BJ (cell line): Measurements from ENCODE around the gene GUCY1A2. TPM values are rescaled to one million over a fixed set of nuclear protein-coding genes. Genes with fewer than 3 reads are reported as not detected.

Experiments
- CTCF ChIA-PET: fragments of 350-600 bp; formaldehyde crosslinking; extraction: SDS; loops from one replicate; lab custom pipeline; 2021; ENCODE audit warnings: antibody characterized with exemption, inconsistent platforms; lab: Yijun Ruan, JAX
- POLR2A ChIA-PET: fragments of 300-600 bp; sonication (Branson Sonifier 250); formaldehyde crosslinking; extraction: SDS; loops from one replicate; lab custom pipeline; 2021; ENCODE audit warnings: antibody characterized with exemption; lab: Charles Lee
- DNase-seq: peaks from one replicate; pipeline ENCODE4 v3.0.0-alpha.2; 2011; ENCODE audit warnings: low read depth
- H3K27me3 ChIP-seq: 2 replicates; pipeline ENCODE4 v1.6.0; 2011; ENCODE audit warnings: low read length; ENCODE audit not compliant: control insufficient read depth, insufficient read depth
- H3K36me3 ChIP-seq: 2 replicates; pipeline ENCODE4 v1.5.1; 2011; ENCODE audit warnings: low read length; ENCODE audit not compliant: control insufficient read depth, insufficient read depth
- H3K4me3 ChIP-seq: 2 replicates; pipeline ENCODE4 v1.5.1; 2011; ENCODE audit warnings: low read depth, mild to moderate bottlenecking, control low read depth, low read length
- polyA plus RNA-seq: library from polyadenylated mRNA; depleted of rRNA; stranded (reverse); fragments of >200 nt; gene quantifications from 2 replicates; pipeline ENCODE4 v1.2.3, GENCODE V29; 2011
- TF ChIP-seq, protein P1 (sequence below): IDR thresholded peaks from 2 replicates; pipeline ENCODE4 v1.5.1; 2011; ENCODE audit warnings: low read depth, mild to moderate bottlenecking, control low read depth, inconsistent platforms, low read length, moderate library complexity; ENCODE audit not compliant: insufficient read depth

GUCY1A2 gene
- polyA plus RNA-seq, 1 experiment, result 0.53 TPM

DNA sequence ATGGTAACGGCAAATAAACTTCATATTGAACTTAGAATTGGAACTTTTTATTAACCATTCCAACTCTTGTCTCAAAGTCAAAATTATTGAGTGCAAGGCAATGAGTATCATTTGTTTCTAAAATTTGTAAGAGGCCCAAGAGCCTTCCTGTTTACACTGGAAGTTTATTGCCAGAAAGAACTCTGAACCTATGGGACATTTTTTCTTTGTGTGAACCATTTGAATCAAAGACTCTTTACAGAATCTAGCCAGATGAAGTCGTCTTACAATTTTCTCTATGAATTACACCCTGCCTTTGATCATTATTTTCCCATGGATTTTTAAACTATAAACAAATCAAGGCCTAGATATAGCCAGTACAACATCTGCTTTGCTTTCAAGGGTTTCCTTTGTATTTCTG is 2.3 kb upstream of the GUCY1A2 start:
- ChIA-PET CTCF (no interaction called here), POLR2A (no interaction called here)
- H3K27me3 ChIP-seq, result peaks cover 6% of the 10 kb centered on the region
- TF ChIP-seq, protein P1, sequence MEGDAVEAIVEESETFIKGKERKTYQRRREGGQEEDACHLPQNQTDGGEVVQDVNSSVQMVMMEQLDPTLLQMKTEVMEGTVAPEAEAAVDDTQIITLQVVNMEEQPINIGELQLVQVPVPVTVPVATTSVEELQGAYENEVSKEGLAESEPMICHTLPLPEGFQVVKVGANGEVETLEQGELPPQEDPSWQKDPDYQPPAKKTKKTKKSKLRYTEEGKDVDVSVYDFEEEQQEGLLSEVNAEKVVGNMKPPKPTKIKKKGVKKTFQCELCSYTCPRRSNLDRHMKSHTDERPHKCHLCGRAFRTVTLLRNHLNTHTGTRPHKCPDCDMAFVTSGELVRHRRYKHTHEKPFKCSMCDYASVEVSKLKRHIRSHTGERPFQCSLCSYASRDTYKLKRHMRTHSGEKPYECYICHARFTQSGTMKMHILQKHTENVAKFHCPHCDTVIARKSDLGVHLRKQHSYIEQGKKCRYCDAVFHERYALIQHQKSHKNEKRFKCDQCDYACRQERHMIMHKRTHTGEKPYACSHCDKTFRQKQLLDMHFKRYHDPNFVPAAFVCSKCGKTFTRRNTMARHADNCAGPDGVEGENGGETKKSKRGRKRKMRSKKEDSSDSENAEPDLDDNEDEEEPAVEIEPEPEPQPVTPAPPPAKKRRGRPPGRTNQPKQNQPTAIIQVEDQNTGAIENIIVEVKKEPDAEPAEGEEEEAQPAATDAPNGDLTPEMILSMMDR, result no peak
- H3K4me3 ChIP-seq, result no peak overlapping the region
- no peak for DNase-seq
- H3K36me3 ChIP-seq, result no peaks in the 10 kb centered on the region

DNA sequence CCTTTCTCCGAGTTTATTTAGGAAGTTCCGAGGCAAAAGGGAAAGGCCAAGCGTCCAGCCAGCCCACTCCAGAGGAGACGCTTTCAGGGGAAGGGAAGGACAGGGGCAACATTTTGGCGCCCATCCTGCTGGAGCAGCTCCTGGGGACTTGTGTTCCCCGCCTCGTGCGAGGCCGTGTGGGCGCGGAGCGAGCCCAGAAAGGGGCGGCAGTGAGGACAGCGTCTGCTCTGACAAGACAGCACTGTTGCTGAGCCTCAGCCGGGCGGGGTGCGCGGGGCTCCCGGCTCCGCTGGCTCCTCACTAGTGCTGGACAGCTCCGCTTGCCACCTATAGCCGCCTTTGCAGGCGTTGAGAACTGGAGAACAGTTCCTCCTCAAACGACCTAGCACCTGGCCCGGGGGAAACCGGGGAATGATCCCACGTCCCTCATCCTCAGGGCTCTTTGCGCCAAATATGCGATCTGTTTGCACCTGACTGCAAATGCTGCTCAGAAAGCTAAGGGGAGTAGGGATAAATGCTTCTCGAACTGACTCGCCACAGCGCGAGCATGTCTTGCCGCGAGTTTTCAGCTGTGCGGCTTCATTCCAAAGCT is 722 bp upstream of the GUCY1A2 start:
- ChIA-PET POLR2A (no interaction called here), CTCF (interaction anchor here (0.7 to 1.4 kb wide), 5 partner anchors 19 to 302 kb away, joined by 3 to 6 read pairs (median 4); no protein-coding TSS in a partner anchor)
- DNase-seq, result no peak
- TF ChIP-seq, protein P1, result no peak
- Histone ChIP-seq H3K36me3 (no peaks in the 10 kb centered on the region), H3K4me3 (peak overlapping the region; percentile 46), H3K27me3 (peaks cover 6% of the 10 kb centered on the region)

DNA sequence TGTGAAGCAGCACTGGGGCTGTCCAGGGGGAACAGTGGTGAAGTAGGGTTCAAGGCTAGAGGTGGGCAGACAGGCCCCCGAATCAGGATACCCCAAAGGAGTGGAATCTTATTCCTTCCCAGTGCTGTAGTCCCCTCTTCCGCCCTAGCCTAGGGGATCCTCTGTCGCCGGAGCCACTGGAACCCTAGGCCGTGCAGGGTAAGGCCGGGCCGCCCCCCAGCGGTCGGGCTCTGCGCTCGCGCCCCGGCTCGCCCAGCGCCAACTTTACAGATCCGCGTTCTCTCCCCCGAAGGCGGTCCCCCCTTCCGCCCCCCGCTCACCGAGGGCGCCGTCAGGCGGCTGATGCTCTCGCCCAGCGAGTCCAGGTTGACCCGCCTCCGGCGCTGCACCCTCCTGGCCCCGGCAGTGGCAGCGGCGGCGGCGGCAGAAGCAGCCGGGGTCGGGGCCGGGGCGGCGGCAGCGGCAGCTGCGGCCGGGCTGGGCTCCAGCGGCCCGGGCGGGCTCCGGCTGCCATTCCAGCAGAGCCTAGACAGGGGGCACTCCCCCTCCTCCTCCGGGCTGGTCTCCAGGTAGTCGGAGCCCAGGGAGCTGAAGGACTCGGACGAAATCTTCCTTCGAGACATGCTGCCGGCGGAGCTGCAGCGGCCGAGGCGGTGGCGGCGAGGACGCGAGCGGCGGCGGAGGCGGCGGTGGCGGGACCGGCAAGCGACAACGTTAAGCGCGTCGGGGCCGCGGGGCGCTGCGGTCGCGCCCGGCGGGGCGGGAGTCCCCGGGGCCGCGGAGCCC is 650 bp downstream of the GUCY1A2 start:
- DNase-seq, result no peak
- H3K36me3 ChIP-seq, result no peaks in the 10 kb centered on the region
- peaks cover 6% of the 10 kb centered on the region for H3K27me3 ChIP-seq
- CTCF ChIA-PET, result interaction anchor here (0.6 to 1.9 kb wide), 15 partner anchors 10 to 710 kb away, joined by 3 to 7 read pairs (median 3); no protein-coding TSS in a partner anchor
- POLR2A ChIA-PET, result no interaction called here
- peak overlapping the region; percentile 46 for H3K4me3 ChIP-seq
- TF ChIP-seq, protein P1, result peak; percentile 67

DNA sequence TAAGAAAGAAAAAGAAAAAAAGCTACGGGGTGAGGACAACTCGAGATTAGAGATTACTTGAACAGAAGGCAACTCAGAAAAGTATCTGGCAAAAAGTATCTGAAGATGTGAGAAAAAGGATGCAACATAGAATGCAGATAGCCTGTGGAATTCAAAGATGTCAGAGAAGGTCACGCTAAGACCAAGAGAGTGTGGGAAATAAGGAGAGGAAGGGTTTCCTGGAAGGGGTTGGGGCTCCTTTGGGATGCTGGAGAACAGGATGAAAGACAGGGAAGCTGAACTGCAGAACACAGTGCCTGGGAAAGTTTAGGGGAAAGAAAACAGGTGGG is 1.2 kb downstream of the GUCY1A2 start:
- H3K4me3 ChIP-seq, result peak overlapping the region; percentile 46
- POLR2A ChIA-PET, result no interaction called here
- no peak for DNase-seq
- TF ChIP-seq, protein P1, result no peak
- CTCF ChIA-PET, result interaction anchor here (0.8 to 1.9 kb wide), 11 partner anchors 10 to 710 kb away, joined by 3 to 7 read pairs (median 3); no protein-coding TSS in a partner anchor
- H3K27me3 ChIP-seq, result peaks cover 6% of the 10 kb centered on the region
- H3K36me3 ChIP-seq, result no peaks in the 10 kb centered on the region

DNA sequence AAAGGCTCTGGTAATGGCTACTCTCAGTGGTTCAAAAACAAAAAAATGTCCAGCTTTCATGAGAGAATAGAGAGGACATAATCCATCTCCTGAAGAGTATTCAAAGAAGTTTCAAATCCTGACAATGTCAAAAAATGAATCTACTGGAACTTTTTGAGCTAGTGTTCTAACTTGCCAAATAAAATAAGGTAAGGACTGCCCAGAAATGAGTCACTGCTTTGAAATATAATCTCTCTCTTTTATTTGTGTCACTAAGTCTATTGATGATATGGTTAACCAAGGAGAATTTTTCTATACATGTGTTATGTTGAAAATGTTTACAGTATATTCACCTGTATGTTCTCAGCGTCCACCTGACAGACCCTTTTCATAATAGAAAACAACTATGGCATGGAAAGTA is 3.4 kb downstream of the GUCY1A2 start:
- no peak for DNase-seq
- Histone ChIP-seq H3K4me3 (no peak overlapping the region), H3K36me3 (no peaks in the 10 kb centered on the region), H3K27me3 (peaks cover 6% of the 10 kb centered on the region)
- ChIA-PET POLR2A (no interaction called here), CTCF (interaction anchor here (0.9 kb wide), 1 partner anchor 313 kb away, joined by 3 read pairs; no protein-coding TSS in a partner anchor)
- TF ChIP-seq, protein P1, result no peak
